Endothelial cell of umbilical vein (primary cell): ENCODE data around the gene NLN. TPM values are rescaled to one million over a fixed set of nuclear protein-coding genes. Genes with fewer than 3 reads are reported as not detected.

Experiments used
- BruUV-seq: library from RNA; stranded (reverse); fragments of 400-500 nt; replicated peaks from 2 replicates; lab custom pipeline; 2021; lab: Mats Ljungman, UMichigan
- CTCF ChIA-PET: fragments of 300-600, 350-600 bp; sonication (Branson Sonifier 250); formaldehyde crosslinking; loops from one replicate; lab custom pipeline; 2021; ENCODE audit warnings: antibody characterized with exemption, inconsistent platforms; lab: Charles Lee
- POLR2A ChIA-PET: fragments of 300-600, 350-600 bp; sonication (Branson Sonifier 250); formaldehyde crosslinking; loops from one replicate; lab custom pipeline; 2021; ENCODE audit warnings: antibody characterized with exemption, inconsistent platforms; lab: Charles Lee
- DNase-seq: peaks from one replicate; pipeline ENCODE4 v3.0.0-alpha.2; 2011; ENCODE audit warnings: low read depth, low spot score
- FAIRE-seq: peaks from 2 replicates; lab custom pipeline; 2011; peaks lifted over from hg19 to GRCh38; lab: Jason Lieb, UNC
- H2AFZ ChIP-seq: 2 replicates; pipeline ENCODE4 v1.6.0; 2012; ENCODE audit warnings: low read depth, low read length, control low read depth, inconsistent platforms
- H3K27ac ChIP-seq: 2 replicates; pipeline ENCODE4 v1.5.1; 2011; ENCODE audit warnings: low read depth, mild to moderate bottlenecking, control low read depth, low read length, moderate library complexity; ENCODE audit not compliant: insufficient read depth
- H3K27me3 ChIP-seq, 2 experiments: 2 replicates each; pipeline versions ENCODE4 v1.6.0 to v1.6.1; 2011; ENCODE audit warnings: low read length in 2 of 2, mixed read lengths in 1 of 2; ENCODE audit not compliant: control insufficient read depth in 2 of 2, insufficient read depth in 2 of 2
- H3K36me3 ChIP-seq, 2 experiments: 2 replicates in 1 of 2; 3 replicates in 1 of 2; pipeline ENCODE4 v1.5.1; 2011; ENCODE audit warnings: low read length in 2 of 2, mild to moderate bottlenecking in 1 of 2, moderate library complexity in 1 of 2; ENCODE audit not compliant: control insufficient read depth in 2 of 2, insufficient read depth in 2 of 2; ENCODE audit errors: extremely low read depth in 1 of 2
- H3K4me1 ChIP-seq: 3 replicates; pipeline ENCODE4 v1.5.1; 2011; ENCODE audit warnings: mild to moderate bottlenecking, low read length; ENCODE audit not compliant: control insufficient read depth, insufficient read depth; ENCODE audit errors: extremely low read depth
- H3K4me2 ChIP-seq: 2 replicates; pipeline ENCODE4 v1.6.1; 2011; ENCODE audit warnings: low read length, control low read depth, mixed read lengths; ENCODE audit not compliant: insufficient read depth
- H3K4me3 ChIP-seq, 3 experiments: fragments of 200-600 bp in 1 of 3; sonication (generic), shearing (Covaris generic) in 1 of 3; replicated peaks in 1 of 3; 2 replicates each; pipeline ENCODE4 v1.5.1; 2011 to 2016; ENCODE audit warnings: control low read depth in 3 of 3, low read length in 3 of 3, mild to moderate bottlenecking in 2 of 3, inconsistent platforms in 1 of 3, low read depth in 1 of 3, moderate library complexity in 1 of 3; ENCODE audit not compliant: insufficient read depth in 1 of 3
- H3K79me2 ChIP-seq: 2 replicates; pipeline ENCODE4 v1.6.0; 2012; ENCODE audit warnings: low read length, inconsistent platforms; ENCODE audit not compliant: control insufficient read depth, insufficient read depth
- H3K9ac ChIP-seq: replicated peaks from 2 replicates; pipeline ENCODE3; 2011; ENCODE audit warnings: low read length, control low read depth; ENCODE audit not compliant: insufficient read depth; ENCODE audit errors: extremely low read depth
- H3K9me1 ChIP-seq: replicated peaks from 3 replicates; pipeline ENCODE4 v1.6.0; 2011; ENCODE audit warnings: mild to moderate bottlenecking, low read length; ENCODE audit not compliant: control insufficient read depth, insufficient read depth; ENCODE audit errors: extremely low read depth
- H3K9me3 ChIP-seq: replicated peaks from 2 replicates; pipeline ENCODE4 v1.5.1; 2012; ENCODE audit warnings: low read length, inconsistent platforms; ENCODE audit not compliant: control insufficient read depth, insufficient read depth
- H4K20me1 ChIP-seq: replicated peaks from 2 replicates; pipeline ENCODE3; 2011; ENCODE audit warnings: mild to moderate bottlenecking, low read length; ENCODE audit not compliant: control insufficient read depth, insufficient read depth; ENCODE audit errors: extremely low read depth
- EZH2 ChIP-seq: IDR thresholded peaks from 2 replicates; pipeline ENCODE4 v1.6.1; 2012; ENCODE audit warnings: borderline replicate concordance, low read depth, mild to moderate bottlenecking, moderate library complexity, low read length, inconsistent platforms; ENCODE audit not compliant: severe bottlenecking
- FOS ChIP-seq: IDR thresholded peaks from 2 replicates; pipeline ENCODE4 v1.6.1; 2011; ENCODE audit warnings: mild to moderate bottlenecking, low read length, moderate library complexity, borderline replicate concordance; ENCODE audit not compliant: insufficient read depth
- GATA2 ChIP-seq: IDR thresholded peaks from 2 replicates; pipeline ENCODE4 v1.7.0; 2011; ENCODE audit warnings: low read depth, mild to moderate bottlenecking, moderate library complexity, mixed read lengths, low read length; ENCODE audit not compliant: insufficient read length, insufficient read depth
- JUN ChIP-seq: IDR thresholded peaks from 2 replicates; pipeline ENCODE4 v1.6.1; 2011; ENCODE audit warnings: borderline replicate concordance, low read depth; ENCODE audit not compliant: insufficient read length, insufficient read depth
- POLR2A ChIP-seq: IDR thresholded peaks from 2 replicates; pipeline ENCODE4 v1.6.1; 2012; ENCODE audit warnings: low read depth, mild to moderate bottlenecking, control low read depth, low read length
- POLR2AphosphoS5 ChIP-seq: IDR thresholded peaks from 2 replicates; pipeline ENCODE4 v1.6.1; 2012; ENCODE audit warnings: low read depth, mild to moderate bottlenecking, control low read depth, low read length, moderate library complexity; ENCODE audit not compliant: insufficient read depth
- dilution Hi-C: fragments of 300-500 bp; cut with MboI; formaldehyde crosslinking; loops from one replicate; pipeline ENCODE4 v1.15.0; 2019; ENCODE audit warnings: low sequenced_read_pairs; ENCODE audit not compliant: extremely low pct_ligation_motif_present
- intact Hi-C: fragments of 100-400 bp; cut with micrococcal nuclease; formaldehyde crosslinking; loops from one replicate; pipeline ENCODE4 v1.10.0; 2022
- polyA plus RNA-seq, 4 experiments: library from polyadenylated mRNA; depleted of rRNA in 3 of 4; stranded (reverse) in 3 of 4; unstranded in 1 of 4; fragments of >200 nt; gene quantifications; 2 replicates each; pipeline versions ENCODE4 v1.2.1 to v1.2.3, GENCODE V29; 2011 to 2012; ENCODE audit warnings: missing spikeins in 1 of 4
- total RNA-seq: library from RNA; stranded (reverse); gene quantifications from 2 replicates; pipeline ENCODE4 v1.2.3, GENCODE V29; 2021
- TF ChIP-seq, protein P1 (sequence below): IDR thresholded peaks from 2 replicates; pipeline ENCODE4 v1.6.1; 2011; ENCODE audit not compliant: insufficient read depth, insufficient read length
- TF ChIP-seq, protein P2 (sequence below), 2 donors: IDR thresholded peaks; 1 replicate in 1 of 2; 2 replicates in 1 of 2; pipeline ENCODE4 v1.5.1; 2011; ENCODE audit warnings: low read length in 2 of 2, mild to moderate bottlenecking in 2 of 2, moderate library complexity in 2 of 2, control low read depth in 1 of 2, inconsistent platforms in 1 of 2, low read depth in 1 of 2; ENCODE audit not compliant: insufficient read depth in 1 of 2; ENCODE audit errors: extremely low read depth in 1 of 2

NLN gene
- total and polyA plus RNA-seq, 2 donors (not counting 3 experiments of a cell fraction or from before 2014, with no cell fraction given), result 14.2 to 63.3 TPM

DNA sequence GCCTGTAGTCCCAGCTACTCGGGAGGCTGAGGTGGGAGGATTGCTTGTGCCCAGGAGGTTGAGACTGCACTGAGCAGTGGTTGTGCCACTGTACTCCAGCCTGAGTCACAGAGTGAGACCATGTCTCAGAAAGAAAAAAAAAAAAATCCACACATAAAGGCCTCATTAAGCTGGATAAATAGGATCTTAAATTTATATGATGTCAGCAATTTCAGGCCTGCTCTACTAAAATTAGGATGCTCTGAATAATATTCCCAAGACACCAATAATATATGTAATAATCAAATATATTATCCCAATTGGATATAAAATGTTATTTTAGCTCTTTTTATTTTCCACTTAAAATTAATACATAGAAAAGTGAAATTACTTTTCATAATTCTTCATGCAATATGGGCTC, 43.6 kb downstream of the NLN start:
- Histone ChIP-seq H2AFZ (no peak overlapping the region), H3K4me1 (peaks cover 16% of the 10 kb centered on the region), H3K4me2 (no peak overlapping the region), H3K36me3 (no peaks in the 10 kb centered on the region), H3K9ac (no peak overlapping the region), H4K20me1 (no peaks in the 10 kb centered on the region), H3K4me3 (no peak overlapping the region), H3K9me1 (no peaks in the 10 kb centered on the region), H3K9me3 (no peaks in the 10 kb centered on the region), H3K79me2 (no peaks in the 10 kb centered on the region), H3K27me3 (no peaks in the 10 kb centered on the region), H3K27ac (no peak overlapping the region)
- no peak for DNase-seq
- no TSS peak for BruUV-seq
- intact Hi-C loops (loop anchor here (10.0 kb wide), 1 partner anchor 379 kb away; the partner anchor contains the start of gene SREK1), dilution Hi-C loops (no loop called here)
- no peak for FAIRE-seq
- TF ChIP-seq POLR2AphosphoS5, result no peak
- ChIA-PET CTCF (no interaction called here), POLR2A (no interaction called here)

DNA sequence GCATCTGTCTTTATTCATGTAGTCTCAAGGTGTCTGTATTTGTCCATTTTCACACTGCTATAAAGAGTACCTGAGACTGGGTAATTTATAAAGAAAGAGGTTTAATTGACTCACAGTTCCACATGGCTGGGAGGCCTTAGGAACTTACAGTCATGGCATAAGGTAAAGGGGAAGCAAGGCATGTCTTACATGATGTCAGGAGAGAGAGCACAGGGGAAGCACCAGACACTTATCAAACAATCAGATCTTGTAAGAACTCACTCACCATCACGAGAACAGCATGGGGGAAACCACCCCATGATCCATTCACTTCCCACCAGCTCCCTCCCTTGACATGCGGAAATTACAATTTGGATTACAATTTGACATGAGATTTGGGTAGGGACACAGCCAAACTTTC, 44.2 kb downstream of the NLN start:
- Histone ChIP-seq H3K36me3 (no peaks in the 10 kb centered on the region), H2AFZ (no peak overlapping the region), H3K4me3 (no peak overlapping the region), H3K27me3 (no peaks in the 10 kb centered on the region), H3K9ac (no peak overlapping the region), H3K4me1 (peaks cover 12% of the 10 kb centered on the region), H4K20me1 (no peaks in the 10 kb centered on the region), H3K27ac (no peak overlapping the region), H3K9me1 (no peaks in the 10 kb centered on the region), H3K79me2 (no peaks in the 10 kb centered on the region), H3K9me3 (no peaks in the 10 kb centered on the region), H3K4me2 (no peak overlapping the region)
- POLR2A ChIA-PET, result no interaction called here
- CTCF ChIA-PET, result no interaction called here
- no TSS peak for BruUV-seq
- intact Hi-C loops (loop anchor here (10.0 kb wide), 1 partner anchor 379 kb away; the partner anchor contains the start of gene SREK1), dilution Hi-C loops (no loop called here)
- DNase-seq (no peak), FAIRE-seq (no peak)
- TF ChIP-seq FOS (no peak), JUN (no peak), GATA2 (no peak), POLR2AphosphoS5 (no peak), POLR2A (no peak), EZH2 (no peak)
- TF ChIP-seq, protein P1, sequence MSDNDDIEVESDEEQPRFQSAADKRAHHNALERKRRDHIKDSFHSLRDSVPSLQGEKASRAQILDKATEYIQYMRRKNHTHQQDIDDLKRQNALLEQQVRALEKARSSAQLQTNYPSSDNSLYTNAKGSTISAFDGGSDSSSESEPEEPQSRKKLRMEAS, result no peak
- TF ChIP-seq, protein P2, sequence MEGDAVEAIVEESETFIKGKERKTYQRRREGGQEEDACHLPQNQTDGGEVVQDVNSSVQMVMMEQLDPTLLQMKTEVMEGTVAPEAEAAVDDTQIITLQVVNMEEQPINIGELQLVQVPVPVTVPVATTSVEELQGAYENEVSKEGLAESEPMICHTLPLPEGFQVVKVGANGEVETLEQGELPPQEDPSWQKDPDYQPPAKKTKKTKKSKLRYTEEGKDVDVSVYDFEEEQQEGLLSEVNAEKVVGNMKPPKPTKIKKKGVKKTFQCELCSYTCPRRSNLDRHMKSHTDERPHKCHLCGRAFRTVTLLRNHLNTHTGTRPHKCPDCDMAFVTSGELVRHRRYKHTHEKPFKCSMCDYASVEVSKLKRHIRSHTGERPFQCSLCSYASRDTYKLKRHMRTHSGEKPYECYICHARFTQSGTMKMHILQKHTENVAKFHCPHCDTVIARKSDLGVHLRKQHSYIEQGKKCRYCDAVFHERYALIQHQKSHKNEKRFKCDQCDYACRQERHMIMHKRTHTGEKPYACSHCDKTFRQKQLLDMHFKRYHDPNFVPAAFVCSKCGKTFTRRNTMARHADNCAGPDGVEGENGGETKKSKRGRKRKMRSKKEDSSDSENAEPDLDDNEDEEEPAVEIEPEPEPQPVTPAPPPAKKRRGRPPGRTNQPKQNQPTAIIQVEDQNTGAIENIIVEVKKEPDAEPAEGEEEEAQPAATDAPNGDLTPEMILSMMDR (IDR thresholded peaks at IDR 0.05; ENCODE audit: extremely low read depth in 1 of 2, insufficient read depth in 1 of 2, low read depth in 1 of 2, low read length in 2 of 2), result no peak
